Neural cell (in vitro differentiated cells): ENCODE data around the gene GPR82. TPM values are rescaled to one million over a fixed set of nuclear protein-coding genes. Genes with fewer than 3 reads are reported as not detected.

ENCODE experiments used
- H2AFZ ChIP-seq: fragments of 200-600, 300-800 bp; sonication (generic), shearing (Covaris generic); 2 replicates; pipeline ENCODE4 v1.6.0; 2014; ENCODE audit warnings: low read depth, mild to moderate bottlenecking, antibody characterized with exemption, low read length, moderate library complexity
- H3F3A ChIP-seq: fragments of 200-600 bp; shearing (Covaris generic); 2 replicates; pipeline ENCODE4 v1.6.1; 2016; ENCODE audit warnings: mild to moderate bottlenecking, moderate library complexity, mixed read lengths, antibody characterized with exemption, low read length; ENCODE audit not compliant: insufficient read depth, poor library complexity, severe bottlenecking
- H3K27ac ChIP-seq: fragments of 200-600, 300-800 bp; sonication (generic), shearing (Covaris generic); 2 replicates; pipeline ENCODE4 v1.5.1; 2014; ENCODE audit warnings: mild to moderate bottlenecking, low read length, moderate library complexity
- H3K27me3 ChIP-seq: fragments of 300-800, 200-600 bp; sonication (generic), shearing (Covaris generic); 2 replicates; pipeline ENCODE4 v1.6.0; 2014; ENCODE audit warnings: mild to moderate bottlenecking, low read depth, low read length, moderate library complexity; ENCODE audit not compliant: insufficient read depth
- H3K36me3 ChIP-seq: fragments of 300-800, 200-600 bp; sonication (generic), shearing (Covaris generic); 2 replicates; pipeline ENCODE4 v1.5.1; 2014; ENCODE audit warnings: mild to moderate bottlenecking, antibody characterized with exemption, low read length, moderate library complexity; ENCODE audit not compliant: insufficient read depth
- H3K4me2 ChIP-seq: fragments of 300-800, 200-600 bp; sonication (generic), shearing (Covaris generic); 2 replicates; pipeline ENCODE4 v1.6.0; 2014; ENCODE audit warnings: mild to moderate bottlenecking, low read length
- H3K4me3 ChIP-seq: fragments of 300-800, 200-600 bp; sonication (generic), shearing (Covaris generic); 2 replicates; pipeline ENCODE4 v1.5.1; 2014; ENCODE audit warnings: mild to moderate bottlenecking, low read length, moderate library complexity
- H3K79me2 ChIP-seq: fragments of 200-600 bp; shearing (Covaris generic); replicated peaks from 2 replicates; pipeline ENCODE4 v1.6.0; 2014; ENCODE audit warnings: mild to moderate bottlenecking, low read length, moderate library complexity; ENCODE audit not compliant: insufficient read depth
- H3K9ac ChIP-seq: fragments of 300-800, 200-600 bp; sonication (generic), shearing (Covaris generic); 2 replicates; pipeline ENCODE4 v1.6.1; 2016; ENCODE audit warnings: mild to moderate bottlenecking, low read length, mixed read lengths
- H3K9me2 ChIP-seq: fragments of 200-600 bp; shearing (Covaris generic); 2 replicates; pipeline ENCODE4 v1.6.1; 2016; ENCODE audit warnings: mild to moderate bottlenecking, low read length, mixed read lengths; ENCODE audit not compliant: insufficient read depth
- H3K9me3 ChIP-seq: fragments of 200-600, 300-800 bp; sonication (generic), shearing (Covaris generic); 2 replicates; pipeline ENCODE4 v1.6.1; 2016; ENCODE audit warnings: mild to moderate bottlenecking, mixed run types, low read length, moderate library complexity, mixed read lengths
- H4K20me1 ChIP-seq: fragments of 200-600 bp; shearing (Covaris generic); 2 replicates; pipeline ENCODE4 v1.6.1; 2016; ENCODE audit warnings: mild to moderate bottlenecking, mixed run types; ENCODE audit not compliant: insufficient read depth
- EP300 ChIP-seq: fragments of 450-650 bp; conservative IDR thresholded peaks from 2 replicates; pipeline ENCODE4 v1.6.1; 2014; ENCODE audit warnings: antibody characterized with exemption, mild to moderate bottlenecking, moderate library complexity; ENCODE audit not compliant: poor library complexity, severe bottlenecking
- EZH2 ChIP-seq: fragments of 200-600, 300-800 bp; shearing (Covaris generic), sonication (generic); IDR thresholded peaks from 2 replicates; pipeline ENCODE4 v1.6.1; 2014; ENCODE audit warnings: antibody characterized with exemption, low read length, borderline replicate concordance, mild to moderate bottlenecking; ENCODE audit not compliant: insufficient read depth, poor library complexity, severe bottlenecking
- MXI1 ChIP-seq: fragments of 450-650 bp; conservative IDR thresholded peaks from 2 replicates; pipeline ENCODE4 v1.6.1; 2014; ENCODE audit warnings: antibody characterized with exemption, mild to moderate bottlenecking; ENCODE audit not compliant: poor library complexity, severe bottlenecking
- POLR2AphosphoS5 ChIP-seq: IDR thresholded peaks from 2 replicates; pipeline ENCODE4 v1.6.1; 2012
- RAD21 ChIP-seq: fragments of 450-650 bp; conservative IDR thresholded peaks from 2 replicates; pipeline ENCODE4 v1.6.1; 2014; ENCODE audit warnings: antibody characterized with exemption, mild to moderate bottlenecking, moderate library complexity
- SMC3 ChIP-seq: fragments of 450-650 bp; conservative IDR thresholded peaks from 2 replicates; pipeline ENCODE4 v1.6.1; 2014; ENCODE audit warnings: antibody characterized with exemption, mild to moderate bottlenecking, moderate library complexity; ENCODE audit not compliant: poor library complexity
- TAF1 ChIP-seq: IDR thresholded peaks from 2 replicates; pipeline ENCODE4 v1.6.1; 2012; ENCODE audit warnings: low read depth
- polyA plus RNA-seq: library from polyadenylated mRNA; depleted of rRNA; stranded (reverse); fragments of >200 nt; gene quantifications from 2 replicates; pipeline ENCODE4 v1.2.3, GENCODE V29; 2014
- TF ChIP-seq, protein P1 (sequence below): IDR thresholded peaks from 2 replicates; pipeline ENCODE4 v1.6.1; 2012; ENCODE audit warnings: borderline replicate concordance
- TF ChIP-seq, protein P2 (sequence below): fragments of 450-650 bp; IDR thresholded peaks from 2 replicates; pipeline ENCODE4 v1.5.1; 2014; ENCODE audit warnings: antibody characterized with exemption, mild to moderate bottlenecking, moderate library complexity; ENCODE audit not compliant: poor library complexity, severe bottlenecking

The GPR82 gene
- polyA plus RNA-seq, 1 donor from 2014 or later: not detected

DNA sequence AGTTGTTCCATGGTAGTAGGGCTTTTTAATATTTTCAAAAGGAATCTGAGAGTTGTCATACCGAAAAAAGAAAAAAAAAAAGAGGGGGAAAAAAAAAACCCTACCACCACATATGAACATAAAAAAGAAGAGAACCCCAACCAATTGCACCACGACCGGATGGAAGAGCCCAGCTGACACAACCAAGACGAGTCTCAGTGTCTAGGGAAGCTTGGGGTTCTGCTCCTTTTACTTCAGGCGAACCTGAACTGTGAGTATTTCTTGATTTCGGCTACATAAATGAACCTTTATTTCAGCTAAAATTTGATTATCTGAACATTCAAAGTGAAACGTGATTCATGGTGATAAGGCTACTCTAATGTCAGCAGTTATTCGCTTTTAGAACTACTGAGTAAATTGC is 35.1 kb upstream of the GPR82 start, which contains the start of gene GPR34:
Gene GPR34 (plus strand): TSS at position 139 of the 400 bp plus-strand sequence. CDS start 6,661 bp downstream, outside the sequence.
- TF ChIP-seq MXI1 (no peak), POLR2AphosphoS5 (no peak), TAF1 (no peak), SMC3 (no peak), RAD21 (no peak), EP300 (no peak), EZH2 (no peak)
- TF ChIP-seq, protein P1, sequence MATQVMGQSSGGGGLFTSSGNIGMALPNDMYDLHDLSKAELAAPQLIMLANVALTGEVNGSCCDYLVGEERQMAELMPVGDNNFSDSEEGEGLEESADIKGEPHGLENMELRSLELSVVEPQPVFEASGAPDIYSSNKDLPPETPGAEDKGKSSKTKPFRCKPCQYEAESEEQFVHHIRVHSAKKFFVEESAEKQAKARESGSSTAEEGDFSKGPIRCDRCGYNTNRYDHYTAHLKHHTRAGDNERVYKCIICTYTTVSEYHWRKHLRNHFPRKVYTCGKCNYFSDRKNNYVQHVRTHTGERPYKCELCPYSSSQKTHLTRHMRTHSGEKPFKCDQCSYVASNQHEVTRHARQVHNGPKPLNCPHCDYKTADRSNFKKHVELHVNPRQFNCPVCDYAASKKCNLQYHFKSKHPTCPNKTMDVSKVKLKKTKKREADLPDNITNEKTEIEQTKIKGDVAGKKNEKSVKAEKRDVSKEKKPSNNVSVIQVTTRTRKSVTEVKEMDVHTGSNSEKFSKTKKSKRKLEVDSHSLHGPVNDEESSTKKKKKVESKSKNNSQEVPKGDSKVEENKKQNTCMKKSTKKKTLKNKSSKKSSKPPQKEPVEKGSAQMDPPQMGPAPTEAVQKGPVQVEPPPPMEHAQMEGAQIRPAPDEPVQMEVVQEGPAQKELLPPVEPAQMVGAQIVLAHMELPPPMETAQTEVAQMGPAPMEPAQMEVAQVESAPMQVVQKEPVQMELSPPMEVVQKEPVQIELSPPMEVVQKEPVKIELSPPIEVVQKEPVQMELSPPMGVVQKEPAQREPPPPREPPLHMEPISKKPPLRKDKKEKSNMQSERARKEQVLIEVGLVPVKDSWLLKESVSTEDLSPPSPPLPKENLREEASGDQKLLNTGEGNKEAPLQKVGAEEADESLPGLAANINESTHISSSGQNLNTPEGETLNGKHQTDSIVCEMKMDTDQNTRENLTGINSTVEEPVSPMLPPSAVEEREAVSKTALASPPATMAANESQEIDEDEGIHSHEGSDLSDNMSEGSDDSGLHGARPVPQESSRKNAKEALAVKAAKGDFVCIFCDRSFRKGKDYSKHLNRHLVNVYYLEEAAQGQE: no peak
- TF ChIP-seq, protein P2, sequence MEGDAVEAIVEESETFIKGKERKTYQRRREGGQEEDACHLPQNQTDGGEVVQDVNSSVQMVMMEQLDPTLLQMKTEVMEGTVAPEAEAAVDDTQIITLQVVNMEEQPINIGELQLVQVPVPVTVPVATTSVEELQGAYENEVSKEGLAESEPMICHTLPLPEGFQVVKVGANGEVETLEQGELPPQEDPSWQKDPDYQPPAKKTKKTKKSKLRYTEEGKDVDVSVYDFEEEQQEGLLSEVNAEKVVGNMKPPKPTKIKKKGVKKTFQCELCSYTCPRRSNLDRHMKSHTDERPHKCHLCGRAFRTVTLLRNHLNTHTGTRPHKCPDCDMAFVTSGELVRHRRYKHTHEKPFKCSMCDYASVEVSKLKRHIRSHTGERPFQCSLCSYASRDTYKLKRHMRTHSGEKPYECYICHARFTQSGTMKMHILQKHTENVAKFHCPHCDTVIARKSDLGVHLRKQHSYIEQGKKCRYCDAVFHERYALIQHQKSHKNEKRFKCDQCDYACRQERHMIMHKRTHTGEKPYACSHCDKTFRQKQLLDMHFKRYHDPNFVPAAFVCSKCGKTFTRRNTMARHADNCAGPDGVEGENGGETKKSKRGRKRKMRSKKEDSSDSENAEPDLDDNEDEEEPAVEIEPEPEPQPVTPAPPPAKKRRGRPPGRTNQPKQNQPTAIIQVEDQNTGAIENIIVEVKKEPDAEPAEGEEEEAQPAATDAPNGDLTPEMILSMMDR: no peak
- no peak within 1 kb of the TSS for H3K9ac ChIP-seq
- H3K27me3 ChIP-seq: no peaks in the 10 kb centered on the region
- H3K9me2 ChIP-seq: no peaks in the 10 kb centered on the region
- H2AFZ ChIP-seq: no peak within 1 kb of the TSS
- H3K9me3 ChIP-seq: no peaks in the 10 kb centered on the region
- no peaks in the 10 kb centered on the region for H3K36me3 ChIP-seq
- no peaks in the 10 kb centered on the region for H3F3A ChIP-seq
- no peak within 1 kb of the TSS for H3K4me3 ChIP-seq
- no peak within 1 kb of the TSS for H3K27ac ChIP-seq
- no peak within 1 kb of the TSS for H3K4me2 ChIP-seq
- H4K20me1 ChIP-seq: no peaks in the 10 kb centered on the region
- no peaks in the 10 kb centered on the region for H3K79me2 ChIP-seq

DNA sequence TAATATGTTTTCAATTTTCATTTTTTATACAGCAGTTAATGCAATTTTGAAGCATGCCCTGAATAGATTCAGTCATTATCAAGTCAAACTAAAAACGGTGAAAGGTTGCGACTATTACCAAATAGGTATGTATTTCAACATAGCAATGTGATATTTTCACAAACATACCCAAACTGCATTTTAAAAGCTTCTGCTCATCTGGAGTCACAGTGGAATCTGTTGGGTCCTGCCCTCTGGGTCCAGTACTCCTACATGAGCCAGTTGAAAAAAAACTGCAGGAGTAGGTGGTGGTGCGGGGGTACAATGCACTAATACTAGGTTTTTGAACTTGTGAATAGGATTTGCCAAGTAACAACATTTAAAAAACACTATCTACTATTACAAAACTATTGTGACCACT is 34.3 kb upstream of the GPR82 start:
- TF ChIP-seq, protein P2: no peak
- TF ChIP-seq MXI1 (no peak), SMC3 (no peak), POLR2AphosphoS5 (no peak), RAD21 (no peak), TAF1 (no peak), EZH2 (no peak), EP300 (no peak)
- TF ChIP-seq, protein P1: no peak
- Histone ChIP-seq H3K36me3 (no peaks in the 10 kb centered on the region), H3F3A (no peaks in the 10 kb centered on the region), H3K9me2 (no peaks in the 10 kb centered on the region), H2AFZ (no peak overlapping the region), H3K27me3 (no peaks in the 10 kb centered on the region), H4K20me1 (no peaks in the 10 kb centered on the region), H3K9me3 (no peaks in the 10 kb centered on the region), H3K79me2 (no peaks in the 10 kb centered on the region), H3K27ac (no peak overlapping the region), H3K4me3 (no peak overlapping the region), H3K4me2 (no peak overlapping the region), H3K9ac (no peak overlapping the region)
